Vagina (tissue), 2 donors: Measurements from ENCODE around the gene HMCN2.

ENCODE experiments used
- CTCF ChIP-seq, 3 experiments: fragments of 450-650 bp in 2 of 3; fragments of 200-600 bp in 1 of 3; sonication (generic) in 1 of 3; IDR thresholded peaks; one replicate each; pipeline ENCODE4 v1.5.1; 2017 to 2019; ENCODE audit warnings: antibody characterized with exemption in 3 of 3, mild to moderate bottlenecking in 2 of 3, moderate library complexity in 2 of 3
- POLR2AphosphoS5 ChIP-seq, 2 donors: sonication (generic); formaldehyde crosslinking; IDR thresholded peaks; one replicate each; pipeline ENCODE4 v1.9.0; 2017; ENCODE audit warnings: antibody characterized with exemption in 2 of 2, mild to moderate bottlenecking in 2 of 2, low read depth in 1 of 2; ENCODE audit not compliant: insufficient read depth in 1 of 2

- no peak for TF ChIP-seq POLR2AphosphoS5 (IDR thresholded peaks at IDR 0.05; ENCODE audit: insufficient read depth in 1 of 2, low read depth in 1 of 2)
- TF ChIP-seq CTCF (IDR thresholded peaks at IDR 0.05): no peak
Observed at GRCh38 chr9:130283539-130284248, 18.1 kb downstream of the HMCN2 start.
